Measurements from ENCODE around the gene LRP1.
A peak's percentile ranks its signal among the peaks of the same experiment; 100 is the strongest.

The LRP1 gene

GRCh38 chr12:57224278-57224972 lies 96.1 kb downstream of the LRP1 start:
- H3K27ac ChIP-seq (ENCODE audit: low read length), result no peak overlapping the region
- H3K27me3 ChIP-seq (ENCODE audit: low read depth, low read length), result peaks cover 66% of the 10 kb centered on the region
- no peak overlapping the region for H3K4me3 ChIP-seq (ENCODE audit: low read depth in 1 of 2, low read length in 2 of 2)
- H3K36me3 ChIP-seq (ENCODE audit: control insufficient read depth in 1 of 2, insufficient read depth in 2 of 2, low read length in 2 of 2), result no peaks in the 10 kb centered on the region
- H3K9me3 ChIP-seq (ENCODE audit: control insufficient read depth in 1 of 2, low read length in 2 of 2), result no peaks in the 10 kb centered on the region
- H3K4me1 ChIP-seq (ENCODE audit: control insufficient read depth in 1 of 2, insufficient read depth in 2 of 2, low read length in 2 of 2), result peaks cover 0 to 18% of the 10 kb centered on the region in 2 donors

- Histone ChIP-seq H3K4me3 (ENCODE audit: low read depth in 1 of 2, low read length in 2 of 2) (no peak overlapping the region), H3K27ac (ENCODE audit: low read length) (no peak overlapping the region), H3K36me3 (ENCODE audit: control insufficient read depth in 1 of 2, insufficient read depth in 2 of 2, low read length in 2 of 2) (peaks cover 0 to 4% of the 10 kb centered on the region in 2 donors), H3K27me3 (ENCODE audit: low read depth, low read length) (peaks cover 62% of the 10 kb centered on the region), H3K9me3 (ENCODE audit: control insufficient read depth in 1 of 2, low read length in 2 of 2) (no peaks in the 10 kb centered on the region), H3K4me1 (ENCODE audit: control insufficient read depth in 1 of 2, insufficient read depth in 2 of 2, low read length in 2 of 2) (peaks cover under 1 to 22% of the 10 kb centered on the region in 2 donors)
Measured at GRCh38 chr12:57224973-57225679, 96.8 kb downstream of the LRP1 start.

DNA sequence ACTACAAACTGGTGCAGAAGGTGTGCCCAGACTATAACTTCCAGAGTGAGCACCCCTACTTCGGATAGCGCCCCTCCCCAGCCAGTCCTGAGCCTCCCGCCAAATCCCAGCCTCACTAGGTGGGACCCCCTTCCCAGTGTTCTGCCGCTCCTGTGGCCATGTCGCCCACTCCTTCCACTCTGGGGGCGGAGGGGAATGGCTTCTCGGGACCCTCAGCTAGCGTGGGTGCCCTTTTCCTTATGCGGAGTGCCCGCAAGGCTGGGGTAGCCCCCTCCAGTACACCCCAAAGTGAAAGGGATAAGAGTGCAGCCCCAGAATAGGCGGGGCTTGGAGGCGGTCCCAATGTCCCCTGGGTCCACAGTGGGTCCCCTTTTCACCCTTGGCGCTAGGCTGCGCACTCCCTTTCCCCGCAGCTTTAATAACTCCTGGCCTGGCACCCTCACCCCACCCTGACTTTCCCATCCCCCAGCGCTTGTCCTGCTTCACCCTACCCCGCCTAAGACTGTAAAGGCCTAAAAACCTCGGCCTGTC lies 97.5 kb downstream of the LRP1 start:
- Histone ChIP-seq H3K27me3 (ENCODE audit: low read depth, low read length) (peaks cover 58% of the 10 kb centered on the region), H3K9me3 (ENCODE audit: control insufficient read depth in 1 of 2, low read length in 2 of 2) (no peaks in the 10 kb centered on the region), H3K4me3 (ENCODE audit: low read depth in 1 of 2, low read length in 2 of 2) (no peak overlapping the region), H3K4me1 (ENCODE audit: control insufficient read depth in 1 of 2, insufficient read depth in 2 of 2, low read length in 2 of 2) (peaks cover 7 to 28% of the 10 kb centered on the region in 2 donors), H3K27ac (ENCODE audit: low read length) (no peak overlapping the region), H3K36me3 (ENCODE audit: control insufficient read depth in 1 of 2, insufficient read depth in 2 of 2, low read length in 2 of 2) (peaks cover 0 to 4% of the 10 kb centered on the region in 2 donors)

DNA sequence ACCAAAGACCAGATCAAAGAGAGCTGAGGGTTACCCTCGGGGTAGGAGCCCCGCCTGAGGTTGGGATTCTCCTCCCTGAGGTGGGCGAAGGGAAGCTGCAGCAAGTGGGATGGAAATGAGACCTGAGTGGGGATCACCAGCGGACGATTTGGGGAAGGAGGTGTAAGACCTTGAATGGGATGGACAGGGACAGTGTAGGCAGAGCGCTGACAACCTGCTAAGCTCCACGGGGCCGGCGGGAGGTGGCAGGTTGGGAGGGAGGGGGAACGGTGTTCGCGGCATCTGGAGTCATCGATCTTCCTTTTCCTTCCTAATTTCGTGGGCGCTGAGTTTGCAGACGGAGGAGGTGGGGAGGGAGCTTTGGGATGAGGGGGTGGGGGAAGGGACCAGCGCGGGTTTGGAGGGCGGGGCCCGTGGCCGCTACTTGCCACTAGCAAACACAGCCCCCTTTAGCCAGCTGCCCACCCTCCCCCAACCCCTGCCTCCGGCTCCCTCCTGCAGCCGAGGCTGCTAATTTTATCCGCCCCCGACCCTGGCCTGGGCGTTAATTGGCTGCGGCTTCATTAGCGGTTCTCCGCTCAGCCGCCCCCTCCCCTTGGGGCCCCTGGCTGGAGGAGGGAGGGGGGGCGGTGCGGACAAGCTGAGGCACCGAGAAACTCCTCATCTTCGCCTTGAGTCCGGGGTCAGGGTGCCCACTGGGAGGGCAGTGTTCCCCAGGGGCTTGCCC lies 98.5 kb downstream of the LRP1 start:
- H3K4me3 ChIP-seq (ENCODE audit: low read depth in 1 of 2, low read length in 2 of 2), result no peak overlapping the region
- peaks cover 9 to 35% of the 10 kb centered on the region in 2 donors for H3K4me1 ChIP-seq (ENCODE audit: control insufficient read depth in 1 of 2, insufficient read depth in 2 of 2, low read length in 2 of 2)
- peaks cover 4 to 7% of the 10 kb centered on the region in 2 donors for H3K36me3 ChIP-seq (ENCODE audit: control insufficient read depth in 1 of 2, insufficient read depth in 2 of 2, low read length in 2 of 2)
- H3K9me3 ChIP-seq (ENCODE audit: control insufficient read depth in 1 of 2, low read length in 2 of 2), result no peaks in the 10 kb centered on the region
- peaks cover 48% of the 10 kb centered on the region for H3K27me3 ChIP-seq (ENCODE audit: low read depth, low read length)
- H3K27ac ChIP-seq (ENCODE audit: low read length), result no peak overlapping the region

DNA sequence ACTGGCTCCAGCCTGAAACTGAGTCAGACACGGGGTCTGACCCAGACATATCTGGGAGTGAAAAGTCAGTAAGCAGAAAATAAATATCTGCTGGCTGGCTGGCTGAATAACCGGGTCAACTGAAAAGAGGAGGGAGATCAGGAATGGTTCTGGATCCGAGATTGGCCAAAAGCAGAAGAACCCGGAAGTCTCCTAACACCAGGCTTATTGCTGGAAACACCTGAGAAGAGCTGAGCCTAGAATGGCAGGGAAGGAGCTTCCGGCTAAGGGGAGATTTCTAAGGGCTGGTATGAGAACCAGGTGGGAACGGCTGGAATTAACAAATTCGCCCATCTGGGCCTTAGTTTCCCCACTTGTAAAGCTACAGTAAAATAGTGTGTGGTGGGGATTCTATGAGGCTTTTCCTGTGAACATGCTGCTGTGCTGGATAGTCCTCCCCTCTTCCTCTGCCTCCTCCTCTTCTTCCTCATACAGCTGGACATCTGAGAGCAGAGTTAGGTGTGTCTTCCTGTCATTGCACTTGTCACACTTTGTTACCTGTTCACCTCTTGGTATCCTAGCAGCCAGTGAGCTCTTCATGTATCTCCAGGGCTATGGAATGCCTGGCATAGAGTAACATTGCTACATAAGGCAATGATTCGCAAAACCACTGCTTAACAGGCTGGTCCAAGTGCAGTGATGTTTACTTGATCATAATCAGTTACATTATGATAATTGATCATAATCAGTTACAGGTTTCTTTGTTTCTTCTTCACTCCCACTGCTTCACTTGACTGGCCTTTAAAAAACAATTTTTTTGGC lies 99.2 kb downstream of the LRP1 start:
- H3K4me1 ChIP-seq (ENCODE audit: control insufficient read depth in 1 of 2, insufficient read depth in 2 of 2, low read length in 2 of 2), result peaks cover 9 to 35% of the 10 kb centered on the region in 2 donors
- no peak overlapping the region for H3K4me3 ChIP-seq (ENCODE audit: low read depth in 1 of 2, low read length in 2 of 2)
- H3K27ac ChIP-seq (ENCODE audit: low read length), result no peak overlapping the region
- peaks cover 42% of the 10 kb centered on the region for H3K27me3 ChIP-seq (ENCODE audit: low read depth, low read length)
- no peaks in the 10 kb centered on the region for H3K9me3 ChIP-seq (ENCODE audit: control insufficient read depth in 1 of 2, low read length in 2 of 2)
- peaks cover 11 to 15% of the 10 kb centered on the region in 2 donors for H3K36me3 ChIP-seq (ENCODE audit: control insufficient read depth in 1 of 2, insufficient read depth in 2 of 2, low read length in 2 of 2)

GRCh38 chr12:57229046-57229633 lies 100.9 kb downstream of the LRP1 start:
- peaks cover 26% of the 10 kb centered on the region for H3K27me3 ChIP-seq (ENCODE audit: low read depth, low read length)
- no peaks in the 10 kb centered on the region for H3K9me3 ChIP-seq (ENCODE audit: control insufficient read depth in 1 of 2, low read length in 2 of 2)
- H3K36me3 ChIP-seq (ENCODE audit: control insufficient read depth in 1 of 2, insufficient read depth in 2 of 2, low read length in 2 of 2), result peaks cover 27 to 31% of the 10 kb centered on the region in 2 donors
- H3K4me1 ChIP-seq (ENCODE audit: control insufficient read depth in 1 of 2, insufficient read depth in 2 of 2, low read length in 2 of 2), result peaks cover 9 to 35% of the 10 kb centered on the region in 2 donors
- no peak overlapping the region for H3K27ac ChIP-seq (ENCODE audit: low read length)
- peak overlapping the region; percentile 79 to 94 for H3K4me3 ChIP-seq (ENCODE audit: low read depth in 1 of 2, low read length in 2 of 2)

DNA sequence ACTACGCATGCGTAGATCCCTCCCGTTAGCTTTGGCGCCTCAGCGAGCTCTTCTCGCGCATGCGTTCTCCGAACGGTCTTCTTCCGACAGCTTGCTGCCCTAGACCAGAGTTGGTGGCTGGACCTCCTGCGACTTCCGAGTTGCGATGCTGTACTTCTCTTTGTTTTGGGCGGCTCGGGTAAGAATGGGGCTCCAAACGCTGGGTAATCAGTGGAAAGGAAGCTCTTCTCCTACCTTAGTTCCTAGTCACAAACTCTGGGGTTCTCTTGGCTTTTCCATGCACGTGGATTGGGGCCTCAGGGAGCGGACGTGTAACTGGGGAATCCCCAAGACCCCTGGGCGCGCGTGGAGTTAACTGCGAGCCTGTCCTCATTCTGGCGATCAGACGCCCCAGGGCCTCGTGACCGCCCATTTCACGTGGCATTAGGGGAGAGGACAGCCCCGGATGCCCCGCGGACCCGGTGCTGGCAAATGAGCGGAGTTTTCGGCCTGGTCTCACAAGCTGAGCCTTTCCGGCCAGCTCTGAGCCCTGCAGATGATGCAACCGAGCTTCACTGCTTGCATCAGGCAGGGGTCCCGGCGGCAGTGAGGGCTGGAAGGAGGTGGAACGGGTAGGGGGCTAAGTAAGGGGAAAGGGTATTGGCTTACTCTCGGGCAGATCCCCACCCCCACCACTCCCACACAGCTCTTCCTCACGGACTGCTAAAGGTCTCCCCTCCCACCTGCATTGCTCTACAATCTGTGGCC lies 101.5 kb downstream of the LRP1 start, which contains the start of gene SHMT2:
Gene SHMT2, plus strand, starts transcription at position 78 of the 747 bp plus-strand sequence. Its CDS starts 68 bp downstream, at position 146.
- Histone ChIP-seq H3K4me3 (ENCODE audit: low read depth in 1 of 2, low read length in 2 of 2) (peak within 1 kb of the TSS; percentile 79 to 94), H3K36me3 (ENCODE audit: control insufficient read depth in 1 of 2, insufficient read depth in 2 of 2, low read length in 2 of 2) (peaks cover 29 to 37% of the 10 kb centered on the region in 2 donors), H3K27ac (ENCODE audit: low read length) (peak within 1 kb of the TSS; percentile 67), H3K27me3 (ENCODE audit: low read depth, low read length) (peaks cover 20% of the 10 kb centered on the region), H3K9me3 (ENCODE audit: control insufficient read depth in 1 of 2, low read length in 2 of 2) (no peaks in the 10 kb centered on the region), H3K4me1 (ENCODE audit: control insufficient read depth in 1 of 2, insufficient read depth in 2 of 2, low read length in 2 of 2) (peaks cover 9 to 31% of the 10 kb centered on the region in 2 donors)

DNA sequence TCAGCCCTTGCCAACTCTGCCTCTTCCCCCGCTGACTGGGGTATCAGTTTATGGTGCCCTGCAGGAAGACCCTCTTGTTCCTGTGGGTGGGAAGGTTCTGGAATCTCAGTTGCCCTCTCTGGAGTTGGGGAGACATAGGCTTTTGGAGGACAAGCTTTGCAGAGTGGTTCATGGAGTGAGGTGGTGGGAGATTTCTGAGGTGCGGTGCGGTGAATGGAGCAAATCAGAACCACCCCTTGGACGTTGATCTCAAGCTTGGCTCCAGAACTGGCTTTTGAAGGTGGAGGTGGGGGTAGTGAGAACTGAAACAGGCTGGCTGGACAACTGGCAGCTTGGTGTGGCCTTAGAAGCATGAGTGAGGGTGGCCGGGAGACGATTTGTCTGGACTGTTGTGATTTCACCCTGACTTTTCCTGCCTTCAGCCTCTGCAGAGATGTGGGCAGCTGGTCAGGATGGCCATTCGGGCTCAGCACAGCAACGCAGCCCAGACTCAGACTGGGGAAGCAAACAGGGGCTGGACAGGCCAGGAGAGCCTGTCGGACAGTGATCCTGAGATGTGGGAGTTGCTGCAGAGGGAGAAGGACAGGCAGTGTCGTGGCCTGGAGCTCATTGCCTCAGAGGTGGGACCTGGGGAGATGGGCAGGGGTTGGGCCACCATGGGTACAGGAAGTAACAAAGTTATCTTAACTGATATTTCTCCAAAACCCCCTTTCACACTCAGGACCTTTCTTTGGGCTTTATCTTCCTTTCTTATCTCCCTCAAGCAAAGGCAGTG lies 102.3 kb downstream of the LRP1 start:
- H3K27ac ChIP-seq (ENCODE audit: low read length), result peak overlapping the region; percentile 67
- peaks cover 12% of the 10 kb centered on the region for H3K27me3 ChIP-seq (ENCODE audit: low read depth, low read length)
- H3K4me1 ChIP-seq (ENCODE audit: control insufficient read depth in 1 of 2, insufficient read depth in 2 of 2, low read length in 2 of 2), result peaks cover 9 to 28% of the 10 kb centered on the region in 2 donors
- H3K9me3 ChIP-seq (ENCODE audit: control insufficient read depth in 1 of 2, low read length in 2 of 2), result no peaks in the 10 kb centered on the region
- H3K36me3 ChIP-seq (ENCODE audit: control insufficient read depth in 1 of 2, insufficient read depth in 2 of 2, low read length in 2 of 2), result peaks cover 29 to 38% of the 10 kb centered on the region in 2 donors
- H3K4me3 ChIP-seq (ENCODE audit: low read depth in 1 of 2, low read length in 2 of 2), result peak overlapping the region; percentile 79 to 94

- Histone ChIP-seq H3K4me3 (ENCODE audit: low read depth in 1 of 2, low read length in 2 of 2) (no peak overlapping the region), H3K27me3 (ENCODE audit: low read depth, low read length) (peaks cover 10% of the 10 kb centered on the region), H3K27ac (ENCODE audit: low read length) (no peak overlapping the region), H3K36me3 (ENCODE audit: control insufficient read depth in 1 of 2, insufficient read depth in 2 of 2, low read length in 2 of 2) (peaks cover 29 to 38% of the 10 kb centered on the region in 2 donors), H3K4me1 (ENCODE audit: control insufficient read depth in 1 of 2, insufficient read depth in 2 of 2, low read length in 2 of 2) (peaks cover 9 to 28% of the 10 kb centered on the region in 2 donors), H3K9me3 (ENCODE audit: control insufficient read depth in 1 of 2, low read length in 2 of 2) (no peaks in the 10 kb centered on the region)
Measured at GRCh38 chr12:57231276-57232021, 103.2 kb downstream of the LRP1 start.
